H1 (cell line): ENCODE data around the gene TCEAL4. TPM values are rescaled to one million over a fixed set of nuclear protein-coding genes. Genes with fewer than 3 reads are reported as not detected.
"Not testable (repeated sequence)": the region's sequence is repeated elsewhere in the genome, so short reads cannot be mapped to it uniquely, and the experiment has no call there.

Experiments used
- CTCF ChIA-PET: fragments of 300-600 bp; sonication (Branson Sonifier 250); formaldehyde crosslinking; loops from one replicate; lab custom pipeline; 2021; ENCODE audit not compliant: partially characterized antibody; lab: Charles Lee
- POLR2A ChIA-PET: fragments of 300-600 bp; sonication (Branson Sonifier 250); formaldehyde crosslinking; loops from one replicate; lab custom pipeline; 2021; ENCODE audit warnings: inconsistent platforms; ENCODE audit not compliant: partially characterized antibody; lab: Charles Lee
- DNase-seq, 2 experiments: peaks; one replicate each; pipeline versions ENCODE4 v3.0.0 to v3.0.0-alpha.2; 2010 to 2022; ENCODE audit warnings: low spot score in 2 of 2, low read depth in 1 of 2, mixed read lengths in 1 of 2
- FAIRE-seq: peaks from 2 replicates; lab custom pipeline; 2011; peaks lifted over from hg19 to GRCh38; lab: Jason Lieb, UNC
- H2AFZ ChIP-seq: 2 replicates; pipeline ENCODE4 v1.8.1; 2012; ENCODE audit warnings: low read length, inconsistent platforms
- H2AK5ac ChIP-seq: 2 replicates; pipeline ENCODE4 v1.6.1; 2013; ENCODE audit warnings: low read depth, low read length
- H2BK120ac ChIP-seq: replicated peaks from 2 replicates; pipeline ENCODE3; 2013; ENCODE audit warnings: low read depth, low read length, inconsistent platforms
- H2BK12ac ChIP-seq: 2 replicates; pipeline ENCODE4 v1.6.1; 2013; ENCODE audit warnings: low read depth, low read length
- H2BK15ac ChIP-seq: 2 replicates; pipeline ENCODE4 v1.6.1; 2013; ENCODE audit warnings: low read length
- H2BK20ac ChIP-seq: 2 replicates; pipeline ENCODE4 v1.6.1; 2013; ENCODE audit warnings: low read length
- H2BK5ac ChIP-seq: 2 replicates; pipeline ENCODE4 v1.6.1; 2013; ENCODE audit warnings: low read depth, low read length
- H3K14ac ChIP-seq: 2 replicates; pipeline ENCODE4 v1.6.1; 2013; ENCODE audit warnings: inconsistent platforms; ENCODE audit not compliant: insufficient read length
- H3K18ac ChIP-seq: 2 replicates; pipeline ENCODE4 v1.6.1; 2013; ENCODE audit warnings: low read length; ENCODE audit errors: extremely low read depth
- H3K23ac ChIP-seq: 2 replicates; pipeline ENCODE4 v1.6.1; 2013; ENCODE audit warnings: inconsistent platforms; ENCODE audit not compliant: insufficient read length
- H3K23me2 ChIP-seq: 2 replicates; pipeline ENCODE4 v1.6.1; 2013; ENCODE audit warnings: low read depth, low read length
- H3K27ac ChIP-seq: 2 replicates; pipeline ENCODE4 v1.6.1; 2011; ENCODE audit warnings: low read depth, low read length, inconsistent platforms
- H3K27me3 ChIP-seq, 4 experiments: replicated peaks in 1 of 4; 1 replicate in 1 of 4; 2 replicates in 3 of 4; pipeline versions ENCODE4 v1.6.1 to v1.8.1; 2011 to 2013; ENCODE audit warnings: low read length in 3 of 4, mild to moderate bottlenecking in 3 of 4, inconsistent platforms in 2 of 4, mixed read lengths in 2 of 4, moderate library complexity in 1 of 4; ENCODE audit not compliant: control insufficient read depth in 3 of 4, insufficient read depth in 3 of 4; ENCODE audit errors: extremely low read depth in 1 of 4
- H3K36me3 ChIP-seq, 4 experiments: 2 replicates each; pipeline versions ENCODE4 v1.6.1 to v1.8.1; 2011 to 2013; ENCODE audit warnings: mild to moderate bottlenecking in 4 of 4, low read length in 3 of 4, moderate library complexity in 2 of 4, control low read depth in 1 of 4, inconsistent platforms in 1 of 4; ENCODE audit not compliant: insufficient read depth in 4 of 4, control insufficient read depth in 2 of 4
- H3K4ac ChIP-seq: replicated peaks from 2 replicates; pipeline ENCODE3; 2013; ENCODE audit warnings: low read length, low read depth, mixed read lengths, inconsistent platforms; ENCODE audit not compliant: insufficient read length
- H3K4me1 ChIP-seq, 4 experiments: replicated peaks in 1 of 4; 1 replicate in 1 of 4; 2 replicates in 3 of 4; pipeline versions ENCODE4 v1.6.1 to v1.8.1; 2011 to 2013; ENCODE audit warnings: low read length in 3 of 4, inconsistent platforms in 2 of 4, mixed read lengths in 1 of 4; ENCODE audit not compliant: insufficient read depth in 4 of 4, control insufficient read depth in 3 of 4
- H3K4me2 ChIP-seq, 2 experiments: 2 replicates each; pipeline versions ENCODE4 v1.6.1 to v1.8.1; 2011 to 2013; ENCODE audit warnings: low read depth in 2 of 2, low read length in 2 of 2, control low read depth in 1 of 2, inconsistent platforms in 1 of 2, mild to moderate bottlenecking in 1 of 2; ENCODE audit not compliant: insufficient read depth in 1 of 2
- H3K4me3 ChIP-seq, 4 experiments: fragments of 200-600, 300-600 bp in 1 of 4; sonication (generic), shearing (Covaris generic), sonication (Bioruptor Twin) in 1 of 4; 2 replicates each; pipeline versions ENCODE4 v1.5.1 to v1.8.1; 2011 to 2016; ENCODE audit warnings: low read length in 4 of 4, low read depth in 3 of 4, control low read depth in 2 of 4, inconsistent platforms in 2 of 4, mild to moderate bottlenecking in 2 of 4, mixed read lengths in 1 of 4, moderate library complexity in 1 of 4; ENCODE audit not compliant: insufficient read depth in 2 of 4; ENCODE audit errors: extremely low read depth in 1 of 4
- H3K56ac ChIP-seq: replicated peaks from 2 replicates; pipeline ENCODE3; 2013; ENCODE audit warnings: low read depth, mild to moderate bottlenecking, mixed read lengths, low read length, inconsistent platforms; ENCODE audit not compliant: insufficient read length
- H3K79me1 ChIP-seq: 2 replicates; pipeline ENCODE4 v1.6.1; 2013; ENCODE audit warnings: low read depth, low read length, control low read depth
- H3K79me2 ChIP-seq, 2 experiments: 2 replicates each; pipeline versions ENCODE4 v1.6.1 to v1.8.1; 2012 to 2013; ENCODE audit warnings: low read length in 2 of 2, mild to moderate bottlenecking in 2 of 2, inconsistent platforms in 1 of 2; ENCODE audit not compliant: insufficient read depth in 2 of 2, control insufficient read depth in 1 of 2
- H3K9ac ChIP-seq, 4 experiments: replicated peaks in 1 of 4; 1 replicate in 1 of 4; 2 replicates in 3 of 4; pipeline versions ENCODE4 v1.6.1 to v1.8.1; 2011 to 2013; ENCODE audit warnings: low read depth in 3 of 4, low read length in 3 of 4, control low read depth in 2 of 4, mild to moderate bottlenecking in 2 of 4, moderate library complexity in 2 of 4, inconsistent platforms in 1 of 4; ENCODE audit errors: extremely low read depth in 1 of 4
- H3K9me3 ChIP-seq, 2 experiments: 2 replicates each; pipeline versions ENCODE4 v1.6.1 to v1.8.1; 2012 to 2013; ENCODE audit warnings: mild to moderate bottlenecking in 2 of 2, moderate library complexity in 2 of 2, control low read depth in 1 of 2, inconsistent platforms in 1 of 2, low read depth in 1 of 2, low read length in 1 of 2, mixed read lengths in 1 of 2; ENCODE audit not compliant: insufficient read depth in 2 of 2
- H4K20me1 ChIP-seq, 2 experiments: replicated peaks in 1 of 2; 2 replicates each; pipeline versions ENCODE3 to v1.8.1; 2011 to 2013; ENCODE audit warnings: inconsistent platforms in 2 of 2, low read length in 2 of 2, mild to moderate bottlenecking in 1 of 2; ENCODE audit not compliant: insufficient read depth in 2 of 2, control insufficient read depth in 1 of 2
- H4K5ac ChIP-seq: 2 replicates; pipeline ENCODE4 v1.6.1; 2013; ENCODE audit warnings: low read length, low read depth, mixed read lengths, inconsistent platforms; ENCODE audit not compliant: insufficient read length
- H4K8ac ChIP-seq: 2 replicates; pipeline ENCODE4 v1.8.0; 2013; ENCODE audit warnings: mild to moderate bottlenecking, moderate library complexity, low read length, inconsistent platforms; ENCODE audit not compliant: insufficient read depth; ENCODE audit errors: extremely low read depth
- H4K91ac ChIP-seq: replicated peaks from 2 replicates; pipeline ENCODE3; 2013; ENCODE audit warnings: low read length, mixed read lengths, inconsistent platforms; ENCODE audit not compliant: insufficient read length
- RNF2 ChIP-seq: fragments of 200-900, 300-1000 bp; sonication (generic); IDR thresholded peaks from 2 replicates; pipeline ENCODE4 v1.7.1; 2016; ENCODE audit warnings: borderline replicate concordance, low read depth, mild to moderate bottlenecking, antibody characterized with exemption, low read length; ENCODE audit not compliant: poor library complexity, severe bottlenecking; ENCODE audit errors: missing control alignments
- SIN3A ChIP-seq, 2 experiments: IDR thresholded peaks in 1 of 2; conservative IDR thresholded peaks in 1 of 2; 2 replicates each; pipeline ENCODE4 v1.6.1; 2011 to 2012; ENCODE audit warnings: low read length in 2 of 2, improper control_type of control experiment in 1 of 2, low read depth in 1 of 2, mild to moderate bottlenecking in 1 of 2
- WGBS, 2 experiments: shearing (Covaris generic) in 1 of 2; methylation state at CpG; one replicate each; pipeline versions ENCODE4 v1.1.6 to v1.1.7; 2013 to 2015; ENCODE audit warnings: low lambda C conversion rate in 2 of 2, mixed read lengths in 2 of 2, inconsistent platforms in 1 of 2, low coverage in 1 of 2, missing lambda C conversion rate in 1 of 2; ENCODE audit not compliant: insufficient replicate concordance in 2 of 2, insufficient coverage in 1 of 2, insufficient read length in 1 of 2; ENCODE audit errors: extremely low coverage in 1 of 2, missing lambda C conversion rate in 1 of 2; 5-methylcytosine and 5-hydroxymethylcytosine counted together
- polyA plus RNA-seq, 7 experiments: library from polyadenylated mRNA; depleted of rRNA in 3 of 7; stranded (reverse) in 5 of 7; unstranded in 2 of 7; fragments of >200 nt in 5 of 7; fragments of 200-250 nt in 2 of 7; gene quantifications; 1 replicate in 5 of 7; 2 replicates in 1 of 7; 4 replicates in 1 of 7; pipeline versions ENCODE4 v1.2.1 to v1.2.3, GENCODE V29; 2011 to 2013; ENCODE audit warnings: missing spikeins in 2 of 7, mixed read lengths in 2 of 7
- total RNA-seq: library from RNA; stranded (reverse); fragmentation: NEBNext Ultra II Directional; extraction: Animal tissue kit (Norgen Biotek cat#: 25700); gene quantifications from 2 replicates; pipeline ENCODE4 v1.2.1, GENCODE V29; 2021

Gene TCEAL4
- total and polyA plus RNA-seq, 2 of the 8 experiments (the other 6 are each of a cell fraction or from before 2014, with no cell fraction given), result 10.1 to 53.0 TPM

- TF ChIP-seq SIN3A (conservative IDR thresholded peaks at IDR 0.05 in 1 of 2, IDR thresholded peaks at IDR 0.05 in 1 of 2; ENCODE audit: low read depth in 1 of 2, low read length in 2 of 2) (no peak), RNF2 (no peak)
Measured at GRCh38 chrX:103586659-103587058, 1.3 kb downstream of the TCEAL4 start (continued).

GRCh38 chrX:103592295-103592694 is 7.0 kb downstream of the TCEAL4 start:
- H2AK5ac ChIP-seq, H3K14ac ChIP-seq, H2BK20ac ChIP-seq, H4K91ac ChIP-seq, H2BK120ac ChIP-seq, H2BK15ac ChIP-seq, H3K4me2 ChIP-seq, H3K9ac ChIP-seq, H3K4me3 ChIP-seq, H2BK12ac ChIP-seq, H3K4me1 ChIP-seq, H3K27ac ChIP-seq, H2BK5ac ChIP-seq, H4K20me1 ChIP-seq, H3K23me2 ChIP-seq, H3K56ac ChIP-seq, CTCF ChIA-PET, H2AFZ ChIP-seq, FAIRE-seq, H3K36me3 ChIP-seq, H3K18ac ChIP-seq, H4K5ac ChIP-seq, H3K23ac ChIP-seq, H3K79me1 ChIP-seq, DNase-seq, H3K9me3 ChIP-seq, H3K27me3 ChIP-seq, H4K8ac ChIP-seq, H3K4ac ChIP-seq, H3K79me2 ChIP-seq, POLR2A ChIA-PET: not testable (repeated sequence)
- 93% methylated on average over 1 of the region's 1 CpG; no CpG with 5 or more reads in 1 of the 2 experiments for WGBS, 2 experiments
